ENCODE data around the gene AMHR2. TPM values are rescaled to one million over a fixed set of nuclear protein-coding genes. Genes with fewer than 3 reads are reported as not detected.
A peak's percentile ranks its signal among the peaks of the same experiment; 100 is the strongest.
"Not testable (repeated sequence)": the region's sequence is repeated elsewhere in the genome, so short reads cannot be mapped to it uniquely, and the experiment has no call there.

AMHR2 gene
- total RNA-seq: 10 to 100 TPM in 1 of 4 donors, under 1 TPM in 1, not detected in 2; 0.52 to 12.4 TPM

DNA sequence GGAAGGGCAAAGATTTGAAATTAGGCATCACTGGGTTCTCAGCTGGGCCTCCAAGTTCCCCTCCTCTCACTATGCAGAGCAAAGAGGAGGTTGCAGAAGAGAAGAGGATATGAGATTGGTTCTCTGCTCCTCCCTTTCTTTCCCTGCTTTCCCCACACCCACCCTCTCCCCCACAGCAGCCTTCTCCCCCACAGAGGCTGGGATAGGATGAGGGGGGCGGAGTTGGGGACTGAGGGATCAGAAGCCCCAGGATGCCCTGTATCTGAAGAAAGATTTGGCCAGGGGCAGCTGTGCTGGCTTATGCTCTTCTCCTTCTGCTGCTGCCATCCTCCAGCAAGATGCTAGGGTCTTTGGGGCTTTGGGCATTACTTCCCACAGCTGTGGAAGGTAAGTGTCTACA, at the start of gene AMHR2:
Gene AMHR2 (plus strand): TSS at position 259 of the 400 bp plus-strand sequence. CDS start 80 bp downstream, at position 339.
- H3K4me3 ChIP-seq: no peak within 1 kb of the TSS
- no peaks in the 10 kb centered on the region for H3K27me3 ChIP-seq
- TF ChIP-seq POLR2A (IDR thresholded peaks at IDR 0.05): no peak
- TF ChIP-seq, protein P1, sequence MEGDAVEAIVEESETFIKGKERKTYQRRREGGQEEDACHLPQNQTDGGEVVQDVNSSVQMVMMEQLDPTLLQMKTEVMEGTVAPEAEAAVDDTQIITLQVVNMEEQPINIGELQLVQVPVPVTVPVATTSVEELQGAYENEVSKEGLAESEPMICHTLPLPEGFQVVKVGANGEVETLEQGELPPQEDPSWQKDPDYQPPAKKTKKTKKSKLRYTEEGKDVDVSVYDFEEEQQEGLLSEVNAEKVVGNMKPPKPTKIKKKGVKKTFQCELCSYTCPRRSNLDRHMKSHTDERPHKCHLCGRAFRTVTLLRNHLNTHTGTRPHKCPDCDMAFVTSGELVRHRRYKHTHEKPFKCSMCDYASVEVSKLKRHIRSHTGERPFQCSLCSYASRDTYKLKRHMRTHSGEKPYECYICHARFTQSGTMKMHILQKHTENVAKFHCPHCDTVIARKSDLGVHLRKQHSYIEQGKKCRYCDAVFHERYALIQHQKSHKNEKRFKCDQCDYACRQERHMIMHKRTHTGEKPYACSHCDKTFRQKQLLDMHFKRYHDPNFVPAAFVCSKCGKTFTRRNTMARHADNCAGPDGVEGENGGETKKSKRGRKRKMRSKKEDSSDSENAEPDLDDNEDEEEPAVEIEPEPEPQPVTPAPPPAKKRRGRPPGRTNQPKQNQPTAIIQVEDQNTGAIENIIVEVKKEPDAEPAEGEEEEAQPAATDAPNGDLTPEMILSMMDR (IDR thresholded peaks at IDR 0.05): no peak
- no peak for DNase-seq
- intact Hi-C loops (cut with DNase I; ENCODE audit: low total_unique reads): loop anchor here (5.0 kb wide), 1 partner anchor 71 kb away; no protein-coding TSS in a partner anchor
- H3K4me1 ChIP-seq: no peaks in the 10 kb centered on the region
- no peaks in the 10 kb centered on the region for H3K9me3 ChIP-seq
- no peak within 1 kb of the TSS for H3K27ac ChIP-seq
- no peaks in the 10 kb centered on the region for H3K36me3 ChIP-seq

GRCh38 chr12:53374277-53374676, 49.4 kb upstream of the AMHR2 start:
- H3K36me3 ChIP-seq; DNase-seq; H3K4me1 ChIP-seq; H3K9me3 ChIP-seq; intact Hi-C loops (cut with DNase I; ENCODE audit: low total_unique reads); H3K27me3 ChIP-seq; H3K4me3 ChIP-seq: not testable (repeated sequence)
- peak overlapping the region in 1 of 2 donors; percentile 41 for H3K27ac ChIP-seq

DNA sequence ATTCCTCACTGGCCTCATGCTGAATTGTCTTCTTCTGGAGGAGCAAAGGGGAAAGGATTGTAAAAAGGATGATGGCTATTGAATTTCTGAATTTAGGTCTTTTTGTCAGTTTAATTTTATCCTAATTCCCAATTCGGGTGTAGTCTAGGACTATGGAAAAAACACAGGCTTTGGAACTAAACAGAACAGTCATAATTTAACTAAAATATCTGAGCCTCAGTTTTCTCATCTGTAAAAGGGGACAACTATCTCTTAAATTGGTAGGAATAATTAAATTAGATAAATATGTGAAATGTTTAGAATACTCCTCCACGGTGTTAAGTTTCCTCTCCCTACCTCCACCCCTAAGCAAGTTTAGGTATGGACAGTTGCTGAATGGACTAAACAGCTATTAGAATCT, 46.9 kb upstream of the AMHR2 start:
- H3K27ac ChIP-seq: no peak overlapping the region
- no peaks in the 10 kb centered on the region for H3K36me3 ChIP-seq
- intact Hi-C loops (cut with DNase I; ENCODE audit: low total_unique reads): no loop called here
- H3K4me1 ChIP-seq: peaks cover 1 to 8% of the 10 kb centered on the region in 2 donors
- no peak for DNase-seq
- H3K27me3 ChIP-seq: no peaks in the 10 kb centered on the region
- no peak for TF ChIP-seq POLR2A (IDR thresholded peaks at IDR 0.05)
- no peak overlapping the region for H3K4me3 ChIP-seq
- no peaks in the 10 kb centered on the region for H3K9me3 ChIP-seq

- no peak overlapping the region for H3K4me3 ChIP-seq
- H3K27me3 ChIP-seq: no peaks in the 10 kb centered on the region
- peaks cover 10 to 20% of the 10 kb centered on the region in 2 donors for H3K4me1 ChIP-seq
- H3K9me3 ChIP-seq: no peaks in the 10 kb centered on the region
- peak overlapping the region; percentile 95 to 99 for H3K27ac ChIP-seq
- intact Hi-C loops (cut with DNase I; ENCODE audit: low total_unique reads): no loop called here
- DNase-seq: no peak
- H3K36me3 ChIP-seq: no peaks in the 10 kb centered on the region
- TF ChIP-seq POLR2A (IDR thresholded peaks at IDR 0.05): no peak
- TF ChIP-seq, protein P1 (IDR thresholded peaks at IDR 0.05): no peak
Measured at GRCh38 chr12:53378222-53378621, 45.4 kb upstream of the AMHR2 start.

- peak overlapping the region; percentile 51 to 71 for H3K4me3 ChIP-seq
- H3K4me1 ChIP-seq: peaks cover 10 to 22% of the 10 kb centered on the region in 2 donors
- H3K27me3 ChIP-seq: no peaks in the 10 kb centered on the region
- DNase-seq: no peak
- H3K36me3 ChIP-seq: no peaks in the 10 kb centered on the region
- H3K27ac ChIP-seq: peak overlapping the region; percentile 95 to 99
- intact Hi-C loops (cut with DNase I; ENCODE audit: low total_unique reads): no loop called here
- TF ChIP-seq POLR2A (IDR thresholded peaks at IDR 0.05): no peak
- TF ChIP-seq, protein P1 (IDR thresholded peaks at IDR 0.05): peak in 1 of 4 experiments; percentile 17
- H3K9me3 ChIP-seq: no peaks in the 10 kb centered on the region
Measured at GRCh38 chr12:53378724-53379388, 44.8 kb upstream of the AMHR2 start.

- no peaks in the 10 kb centered on the region for H3K9me3 ChIP-seq
- peaks cover 10 to 22% of the 10 kb centered on the region in 2 donors for H3K4me1 ChIP-seq
- H3K27me3 ChIP-seq: no peaks in the 10 kb centered on the region
- intact Hi-C loops (cut with DNase I; ENCODE audit: low total_unique reads): no loop called here
- no peaks in the 10 kb centered on the region for H3K36me3 ChIP-seq
- peak; percentile 99 to 100 for DNase-seq
- peak overlapping the region; percentile 71 to 90 for H3K4me3 ChIP-seq
- H3K27ac ChIP-seq: peak overlapping the region; percentile 100
- TF ChIP-seq, protein P1 (IDR thresholded peaks at IDR 0.05): peak in 1 of 4 experiments; percentile 9
- peak; percentile 91 to 96 for TF ChIP-seq POLR2A (IDR thresholded peaks at IDR 0.05)
Measured at GRCh38 chr12:53379389-53380103, 44.1 kb upstream of the AMHR2 start.
